Esophagus squamous epithelium (tissue), 5 donors: ENCODE measurements around the gene THRA. TPM values are rescaled to one million over a fixed set of nuclear protein-coding genes. Genes with fewer than 3 reads are reported as not detected.

Source experiments
- DNase-seq: peaks from one replicate; lab custom pipeline; 2025; lab: John Stamatoyannopoulos, UW
- H3K27ac ChIP-seq, 4 donors: fragments of 200-600 bp; sonication (generic); one replicate each; pipeline ENCODE4 v1.5.1; 2016 to 2019; ENCODE audit warnings: mild to moderate bottlenecking in 1 of 4
- H3K27me3 ChIP-seq, 4 donors: fragments of 200-600 bp; sonication (generic); 1 replicate in 3 of 4; 2 replicates in 1 of 4; pipeline versions ENCODE4 v1.5.1 to v1.6.0; 2017 to 2021; ENCODE audit warnings: antibody characterized with exemption in 1 of 4
- H3K36me3 ChIP-seq, 3 donors: fragments of 200-600 bp; sonication (generic); one replicate each; pipeline ENCODE4 v1.5.1; 2016 to 2019
- H3K4me1 ChIP-seq, 3 donors: fragments of 200-600 bp; sonication (generic); one replicate each; pipeline ENCODE4 v1.5.1; 2017 to 2019
- H3K4me3 ChIP-seq, 4 donors: fragments of 200-600 bp; sonication (generic); 1 replicate in 3 of 4; 2 replicates in 1 of 4; pipeline ENCODE4 v1.5.1; 2016 to 2019; ENCODE audit warnings: mild to moderate bottlenecking in 2 of 4, moderate library complexity in 1 of 4
- H3K9me3 ChIP-seq, 3 donors: fragments of 200-600 bp; sonication (generic); one replicate each; pipeline ENCODE4 v1.5.1; 2016 to 2019
- POLR2A ChIP-seq, 4 donors: fragments of 450-650 bp; IDR thresholded peaks; one replicate each; pipeline ENCODE4 v1.6.1; 2017; ENCODE audit warnings: antibody characterized with exemption in 4 of 4, mild to moderate bottlenecking in 4 of 4, moderate library complexity in 3 of 4
- WGBS, 2 donors: methylation state at CpG; one replicate each; pipeline ENCODE4 v1.1.5; 2018; 5-methylcytosine and 5-hydroxymethylcytosine counted together
- intact Hi-C: fragments of 100-400 bp; cut with DNase I; formaldehyde crosslinking; loops from one replicate; pipeline ENCODE4 v1.15.0; 2022
- total RNA-seq, 4 donors: library from RNA; depleted of rRNA; stranded (reverse); fragments of >200 nt; gene quantifications; one replicate each; pipeline ENCODE4 v1.1.0, GENCODE V29; 2016
- TF ChIP-seq, protein P1 (sequence below), 6 experiments: fragments of 450-650 bp in 4 of 6; fragments of 200-600 bp in 2 of 6; sonication (generic) in 2 of 6; IDR thresholded peaks; one replicate each; pipeline ENCODE4 v1.5.1; 2016 to 2019; ENCODE audit warnings: antibody characterized with exemption in 6 of 6, mild to moderate bottlenecking in 4 of 6, moderate library complexity in 4 of 6
- donor health status: DM: yes; HTN: yes; CAD: no.

Gene THRA
- total RNA-seq, 4 donors from 2014 or later, result 4.2 to 27.1 (median 13.4) TPM

DNA sequence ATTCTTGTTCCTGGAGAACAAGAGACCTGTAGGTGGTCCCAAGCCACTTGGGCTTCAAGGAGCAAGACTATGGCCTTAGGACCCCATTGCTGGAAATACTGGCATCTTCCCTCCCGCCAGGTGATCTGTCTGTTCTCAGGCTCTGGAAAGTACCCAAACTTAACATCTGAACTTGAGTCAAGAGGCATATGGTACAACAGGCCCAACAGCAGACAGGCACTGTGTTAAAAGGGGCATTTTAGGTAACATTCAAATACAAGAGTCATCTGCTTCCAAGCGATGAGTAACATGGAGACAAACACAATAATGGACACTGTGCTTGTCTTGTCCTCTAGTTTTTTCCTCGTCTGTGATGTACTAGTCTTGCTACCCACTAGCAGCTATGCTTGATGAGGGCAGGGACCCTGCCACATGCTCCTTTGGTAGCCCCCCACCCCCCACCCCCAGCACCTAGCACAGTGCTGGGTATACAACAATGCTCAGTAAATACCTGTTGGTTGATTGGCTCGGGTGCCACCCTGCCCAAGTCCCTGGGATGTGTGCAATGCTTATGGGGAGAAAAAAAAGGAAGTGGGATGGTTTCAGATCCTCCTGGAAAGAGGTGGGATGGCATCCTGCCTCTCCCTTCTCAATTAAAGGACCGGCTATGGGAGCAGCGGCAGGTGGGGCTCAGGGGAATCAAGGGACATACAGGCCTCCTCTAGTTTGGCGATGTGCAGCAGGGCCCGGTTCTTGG lies 28.2 kb upstream of the THRA start:
- Histone ChIP-seq H3K27me3 (no peaks in the 10 kb centered on the region), H3K9me3 (no peaks in the 10 kb centered on the region), H3K4me1 (peaks cover 0 to 64% (median 8%) of the 10 kb centered on the region in 3 donors), H3K4me3 (no peak overlapping the region), H3K36me3 (peaks cover 26 to 67% (median 30%) of the 10 kb centered on the region in 3 donors), H3K27ac (no peak overlapping the region)
- TF ChIP-seq, protein P1, sequence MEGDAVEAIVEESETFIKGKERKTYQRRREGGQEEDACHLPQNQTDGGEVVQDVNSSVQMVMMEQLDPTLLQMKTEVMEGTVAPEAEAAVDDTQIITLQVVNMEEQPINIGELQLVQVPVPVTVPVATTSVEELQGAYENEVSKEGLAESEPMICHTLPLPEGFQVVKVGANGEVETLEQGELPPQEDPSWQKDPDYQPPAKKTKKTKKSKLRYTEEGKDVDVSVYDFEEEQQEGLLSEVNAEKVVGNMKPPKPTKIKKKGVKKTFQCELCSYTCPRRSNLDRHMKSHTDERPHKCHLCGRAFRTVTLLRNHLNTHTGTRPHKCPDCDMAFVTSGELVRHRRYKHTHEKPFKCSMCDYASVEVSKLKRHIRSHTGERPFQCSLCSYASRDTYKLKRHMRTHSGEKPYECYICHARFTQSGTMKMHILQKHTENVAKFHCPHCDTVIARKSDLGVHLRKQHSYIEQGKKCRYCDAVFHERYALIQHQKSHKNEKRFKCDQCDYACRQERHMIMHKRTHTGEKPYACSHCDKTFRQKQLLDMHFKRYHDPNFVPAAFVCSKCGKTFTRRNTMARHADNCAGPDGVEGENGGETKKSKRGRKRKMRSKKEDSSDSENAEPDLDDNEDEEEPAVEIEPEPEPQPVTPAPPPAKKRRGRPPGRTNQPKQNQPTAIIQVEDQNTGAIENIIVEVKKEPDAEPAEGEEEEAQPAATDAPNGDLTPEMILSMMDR (IDR thresholded peaks at IDR 0.05), result no peak
- TF ChIP-seq POLR2A (IDR thresholded peaks at IDR 0.05), result no peak
- intact Hi-C loops, result no loop called here
- WGBS, 2 donors, result 74 to 83% methylated on average over 6 to 8 of the region's 8 CpGs
- no peak for DNase-seq

DNA sequence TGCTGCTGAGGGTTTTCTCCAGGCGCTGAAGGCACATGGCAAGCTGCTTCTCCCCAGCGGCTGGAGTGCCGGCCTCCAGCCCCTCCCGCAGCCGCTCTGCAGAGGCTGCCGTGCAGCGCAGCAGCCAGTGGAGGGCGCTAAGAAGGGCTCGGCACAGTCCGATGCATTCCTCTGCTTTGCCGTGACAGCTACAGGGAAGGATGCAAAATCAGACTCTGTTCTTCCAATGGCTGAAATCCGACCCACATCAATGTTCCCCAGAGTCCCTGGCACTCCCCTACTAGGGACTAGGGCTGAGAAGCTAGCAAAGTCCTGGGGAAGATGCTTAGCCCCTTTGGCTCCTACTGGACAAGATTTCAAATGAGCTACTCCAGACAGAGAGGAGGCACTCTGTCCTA lies 27.6 kb upstream of the THRA start:
- no peaks in the 10 kb centered on the region for H3K9me3 ChIP-seq
- 78% methylated on average over 3 of the region's 12 CpGs; no CpG with 5 or more reads in 1 of the 2 donors for whole genome bisulfite sequencing, 2 donors
- no peak overlapping the region for H3K27ac ChIP-seq
- intact Hi-C loops, result no loop called here
- H3K4me3 ChIP-seq, result no peak overlapping the region
- H3K27me3 ChIP-seq, result no peaks in the 10 kb centered on the region
- TF ChIP-seq, protein P1 (IDR thresholded peaks at IDR 0.05), result peak in 4 of 6 experiments; percentile 22 to 48 (median 34)
- no peak for TF ChIP-seq POLR2A (IDR thresholded peaks at IDR 0.05)
- no peak for DNase-seq
- H3K36me3 ChIP-seq, result peaks cover 20 to 61% (median 30%) of the 10 kb centered on the region in 3 donors
- H3K4me1 ChIP-seq, result peaks cover 0 to 64% (median 8%) of the 10 kb centered on the region in 3 donors

DNA sequence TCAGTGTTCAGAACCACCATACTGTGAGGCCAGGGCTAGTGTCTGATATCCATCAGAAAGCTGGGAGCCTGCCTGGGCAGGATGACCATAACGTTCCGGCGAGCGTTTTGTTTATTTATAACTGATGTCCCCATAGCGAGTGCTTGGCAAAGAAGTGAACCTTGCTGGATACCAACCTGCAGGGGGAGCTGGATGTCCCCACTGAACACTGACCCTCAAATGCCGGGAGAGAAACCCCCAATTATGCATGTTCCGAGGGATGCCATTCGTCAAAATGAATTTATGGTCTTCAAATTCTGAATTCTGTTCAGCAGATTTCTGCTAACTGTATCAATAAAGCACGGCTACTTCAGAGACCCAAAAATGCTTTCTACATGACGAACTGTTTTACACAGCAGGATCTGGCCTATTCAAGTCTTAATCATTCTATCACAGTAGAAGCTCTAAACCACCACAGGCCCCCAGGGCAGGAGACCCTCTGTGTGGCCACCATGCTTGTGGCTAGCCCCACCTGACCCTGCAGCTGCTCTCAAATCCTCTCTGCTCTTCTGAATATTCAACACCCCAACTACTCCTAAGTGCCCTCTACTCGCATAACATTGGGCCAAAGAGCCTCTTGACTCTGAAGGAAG lies 23.8 kb upstream of the THRA start:
- TF ChIP-seq, protein P1 (IDR thresholded peaks at IDR 0.05), result peak; percentile 17 to 52 (median 49)
- TF ChIP-seq POLR2A (IDR thresholded peaks at IDR 0.05), result no peak
- intact Hi-C loops, result no loop called here
- H3K36me3 ChIP-seq, result peaks cover 0 to 37% (median 7%) of the 10 kb centered on the region in 3 donors
- H3K4me3 ChIP-seq, result no peak overlapping the region
- peaks cover 0 to 41% (median 4%) of the 10 kb centered on the region in 3 donors for H3K4me1 ChIP-seq
- WGBS, 2 donors, result 49 to 54% methylated on average over 7 to 11 of the region's 11 CpGs
- H3K27me3 ChIP-seq, result no peaks in the 10 kb centered on the region
- no peak for DNase-seq
- peak overlapping the region in 3 of 4 donors; percentile 70 to 79 (median 78) for H3K27ac ChIP-seq
- no peaks in the 10 kb centered on the region for H3K9me3 ChIP-seq

DNA sequence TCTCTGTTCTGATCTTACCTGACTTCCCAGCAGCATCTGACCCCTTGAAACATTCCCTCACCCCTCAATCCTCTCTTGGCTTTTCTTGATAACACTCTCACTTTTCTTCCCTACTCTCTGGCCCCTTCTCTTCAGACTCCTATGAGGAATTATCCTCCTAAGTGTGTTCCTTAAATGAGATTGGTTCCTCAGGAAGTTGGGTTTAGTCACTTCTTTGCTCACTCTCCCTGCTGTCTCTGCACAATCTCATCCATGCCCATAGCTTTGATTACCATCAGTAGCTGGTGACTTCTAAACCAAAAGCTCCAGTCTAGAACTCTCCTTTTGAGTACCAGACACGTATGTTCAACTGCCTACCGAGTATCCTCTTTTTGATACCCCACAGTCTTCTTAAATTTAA lies 21.6 kb upstream of the THRA start:
- no peak for TF ChIP-seq POLR2A (IDR thresholded peaks at IDR 0.05)
- TF ChIP-seq, protein P1 (IDR thresholded peaks at IDR 0.05), result no peak
- Histone ChIP-seq H3K27ac (no peak overlapping the region), H3K36me3 (peaks cover 0 to 34% (median 12%) of the 10 kb centered on the region in 3 donors), H3K4me3 (no peak overlapping the region), H3K27me3 (no peaks in the 10 kb centered on the region), H3K4me1 (peaks cover 0 to 25% (median 4%) of the 10 kb centered on the region in 3 donors), H3K9me3 (no peaks in the 10 kb centered on the region)
- intact Hi-C loops, result no loop called here
- no peak for DNase-seq
- WGBS, 2 donors, result 85 to 95% methylated on average over 2 of the region's 2 CpGs
